Right atrium auricular region (tissue), 2 donors: ENCODE results near the gene PPP2R5C. TPM values are rescaled to one million over a fixed set of nuclear protein-coding genes. Genes with fewer than 3 reads are reported as not detected.
"Not testable (repeated sequence)": the region's sequence is repeated elsewhere in the genome, so short reads cannot be mapped to it uniquely, and the experiment has no call there.

ENCODE experiments used
- DNase-seq: peaks from one replicate; pipeline ENCODE4 v3.0.0-alpha.2; 2019; ENCODE audit warnings: low spot score
- H3K27ac ChIP-seq, 2 donors: fragments of 200-600 bp; sonication (generic); 1 replicate in 1 of 2; 2 replicates in 1 of 2; pipeline ENCODE4 v1.5.1; 2016 to 2019
- H3K27me3 ChIP-seq, 2 donors: fragments of 200-600 bp; sonication (generic); one replicate each; pipeline versions ENCODE4 v1.5.1 to v1.6.0; 2017 to 2019
- H3K36me3 ChIP-seq: fragments of 200-600 bp; sonication (generic); one replicate; pipeline ENCODE4 v1.5.1; 2016
- H3K4me1 ChIP-seq, 2 donors: fragments of 200-600 bp; sonication (generic); one replicate each; pipeline versions ENCODE4 v1.5.1 to v1.6.0; 2017 to 2019
- H3K4me3 ChIP-seq, 2 donors: fragments of 200-600 bp; sonication (generic); 1 replicate in 1 of 2; 2 replicates in 1 of 2; pipeline ENCODE4 v1.5.1; 2017 to 2019; ENCODE audit warnings: mild to moderate bottlenecking in 1 of 2, moderate library complexity in 1 of 2
- H3K9me3 ChIP-seq, 2 donors: fragments of 200-600 bp; sonication (generic); one replicate each; pipeline ENCODE4 v1.5.1; 2019
- total RNA-seq, 2 donors: library from RNA; depleted of rRNA; stranded (reverse); fragments of >200 nt; gene quantifications; one replicate each; pipeline ENCODE4 v1.1.0, GENCODE V29; 2016
- TF ChIP-seq, protein P1 (sequence below), 2 donors: fragments of 200-600 bp; sonication (generic); IDR thresholded peaks; one replicate each; pipeline ENCODE4 v1.5.1; 2019; ENCODE audit warnings: antibody characterized with exemption in 2 of 2

PPP2R5C gene
- total RNA-seq, 2 donors from 2014 or later = 82.2 to 82.9 TPM

DNA sequence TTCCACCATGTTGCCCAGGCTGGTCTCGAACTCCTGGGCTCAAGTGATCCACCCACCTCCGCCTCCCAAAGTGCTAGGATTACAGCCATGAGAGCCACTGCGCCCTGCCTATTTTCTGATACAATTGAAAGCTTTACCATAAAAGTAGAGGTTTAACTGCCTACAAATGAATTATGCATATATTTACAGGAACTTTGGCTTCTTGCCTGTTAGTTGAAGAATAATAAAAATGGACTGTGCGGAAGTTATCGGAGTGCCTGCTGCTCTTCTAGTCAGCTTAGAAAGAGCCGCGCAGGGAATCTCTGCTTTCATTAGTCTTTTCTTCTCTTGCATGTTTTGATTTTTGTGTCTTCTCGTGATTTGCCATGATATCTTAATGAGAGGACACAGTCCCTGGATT, 34.5 kb downstream of the PPP2R5C start:
- Histone ChIP-seq H3K27ac (no peak overlapping the region), H3K4me1 (peaks cover 0 to 8% of the 10 kb centered on the region in 2 donors), H3K9me3 (no peaks in the 10 kb centered on the region), H3K4me3 (no peak overlapping the region), H3K27me3 (no peaks in the 10 kb centered on the region), H3K36me3 (peaks cover 4% of the 10 kb centered on the region)
- TF ChIP-seq, protein P1, sequence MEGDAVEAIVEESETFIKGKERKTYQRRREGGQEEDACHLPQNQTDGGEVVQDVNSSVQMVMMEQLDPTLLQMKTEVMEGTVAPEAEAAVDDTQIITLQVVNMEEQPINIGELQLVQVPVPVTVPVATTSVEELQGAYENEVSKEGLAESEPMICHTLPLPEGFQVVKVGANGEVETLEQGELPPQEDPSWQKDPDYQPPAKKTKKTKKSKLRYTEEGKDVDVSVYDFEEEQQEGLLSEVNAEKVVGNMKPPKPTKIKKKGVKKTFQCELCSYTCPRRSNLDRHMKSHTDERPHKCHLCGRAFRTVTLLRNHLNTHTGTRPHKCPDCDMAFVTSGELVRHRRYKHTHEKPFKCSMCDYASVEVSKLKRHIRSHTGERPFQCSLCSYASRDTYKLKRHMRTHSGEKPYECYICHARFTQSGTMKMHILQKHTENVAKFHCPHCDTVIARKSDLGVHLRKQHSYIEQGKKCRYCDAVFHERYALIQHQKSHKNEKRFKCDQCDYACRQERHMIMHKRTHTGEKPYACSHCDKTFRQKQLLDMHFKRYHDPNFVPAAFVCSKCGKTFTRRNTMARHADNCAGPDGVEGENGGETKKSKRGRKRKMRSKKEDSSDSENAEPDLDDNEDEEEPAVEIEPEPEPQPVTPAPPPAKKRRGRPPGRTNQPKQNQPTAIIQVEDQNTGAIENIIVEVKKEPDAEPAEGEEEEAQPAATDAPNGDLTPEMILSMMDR (IDR thresholded peaks at IDR 0.05) = no peak
- DNase-seq = no peak

DNA sequence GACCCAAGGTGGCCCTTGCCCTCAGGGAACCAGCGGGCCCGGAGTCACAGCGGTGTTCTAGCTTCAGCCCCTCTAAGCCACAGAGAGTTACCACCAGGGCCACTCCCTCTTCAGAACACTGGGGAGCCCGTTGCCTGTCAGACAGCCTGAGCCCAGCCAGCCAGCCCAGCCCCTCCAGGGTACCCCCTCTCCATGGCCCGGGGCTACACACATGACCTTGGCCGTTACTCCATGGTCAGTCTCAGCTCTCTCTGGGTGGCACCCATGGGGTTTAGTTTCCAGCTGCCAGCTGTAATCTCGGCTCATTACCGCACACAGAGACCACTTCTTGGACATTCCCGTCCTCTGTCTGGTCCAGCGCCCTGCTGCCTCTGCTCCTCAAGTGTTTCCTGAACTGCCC, 35.0 kb downstream of the PPP2R5C start:
- Histone ChIP-seq H3K9me3 (no peaks in the 10 kb centered on the region), H3K4me1 (peaks cover 0 to 8% of the 10 kb centered on the region in 2 donors), H3K27me3 (no peaks in the 10 kb centered on the region), H3K36me3 (peaks cover 4% of the 10 kb centered on the region), H3K4me3 (no peak overlapping the region), H3K27ac (no peak overlapping the region)
- DNase-seq = no peak
- TF ChIP-seq, protein P1 (IDR thresholded peaks at IDR 0.05) = no peak

DNA sequence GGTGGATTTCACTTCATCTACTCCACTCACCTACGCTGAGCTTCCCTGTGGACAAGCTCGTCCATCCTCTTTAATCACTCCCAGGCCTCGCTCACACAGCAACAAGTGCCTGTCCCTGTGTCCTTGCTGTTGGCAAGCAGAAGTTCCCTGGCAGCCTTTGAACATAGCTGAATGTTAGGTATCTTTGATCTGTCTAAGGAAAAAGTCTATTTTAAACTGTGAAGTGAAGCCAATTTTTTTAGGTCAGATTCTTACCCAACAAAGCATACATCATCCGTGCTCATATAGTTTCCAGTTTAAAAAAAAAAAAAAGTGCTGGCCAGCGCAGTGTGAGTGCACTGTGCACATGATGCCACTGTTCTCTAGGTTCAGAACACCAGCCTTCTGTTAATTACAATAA, 36.3 kb downstream of the PPP2R5C start:
- no peaks in the 10 kb centered on the region for H3K27me3 ChIP-seq
- peaks cover 0 to 3% of the 10 kb centered on the region in 2 donors for H3K4me1 ChIP-seq
- peaks cover 4% of the 10 kb centered on the region for H3K36me3 ChIP-seq
- H3K9me3 ChIP-seq = no peaks in the 10 kb centered on the region
- TF ChIP-seq, protein P1 (IDR thresholded peaks at IDR 0.05) = no peak
- no peak for DNase-seq
- H3K4me3 ChIP-seq = no peak overlapping the region
- peak overlapping the region; percentile 6 to 37 for H3K27ac ChIP-seq

DNA sequence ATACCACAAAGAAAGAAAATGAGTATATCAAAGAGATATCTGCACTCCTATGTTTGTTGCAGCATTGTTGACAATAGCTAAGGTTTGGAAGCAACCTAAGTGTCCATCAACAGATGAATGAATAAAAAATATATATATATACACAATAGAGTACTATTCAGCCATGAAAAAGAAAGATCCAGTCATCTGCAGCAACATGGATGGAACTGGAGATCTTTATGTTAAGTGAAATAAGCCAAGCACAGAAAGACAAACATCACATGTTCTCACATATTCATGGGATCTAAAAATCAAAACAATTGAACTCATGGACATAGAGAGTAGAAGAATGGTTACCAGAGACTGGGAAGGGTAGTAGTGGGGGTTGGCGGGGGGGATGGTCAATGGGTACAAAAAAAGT, 42.9 kb downstream of the PPP2R5C start:
- H3K4me1 ChIP-seq, H3K27me3 ChIP-seq, H3K27ac ChIP-seq, H3K36me3 ChIP-seq, H3K4me3 ChIP-seq, DNase-seq, H3K9me3 ChIP-seq: not testable (repeated sequence)

DNA sequence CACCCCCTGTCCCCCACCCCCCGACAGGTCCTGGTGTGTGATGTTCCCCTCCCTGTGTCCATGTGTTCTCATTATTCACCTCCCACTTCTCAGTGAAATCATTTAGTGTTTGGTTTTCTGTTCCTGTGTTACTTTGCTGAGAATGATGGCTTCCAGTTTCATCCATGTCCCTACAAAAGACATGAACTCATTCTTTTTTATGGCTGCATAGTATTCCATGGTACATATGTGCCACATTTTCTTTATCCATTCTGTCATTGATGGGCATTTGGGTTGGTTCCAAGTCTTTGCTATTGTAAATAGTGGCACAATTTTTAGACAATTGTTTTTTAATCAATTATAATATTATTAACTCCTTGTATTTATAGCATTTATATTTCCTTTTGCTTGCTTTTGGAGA, 44.7 kb downstream of the PPP2R5C start:
- H3K36me3 ChIP-seq, DNase-seq: not testable (repeated sequence)

DNA sequence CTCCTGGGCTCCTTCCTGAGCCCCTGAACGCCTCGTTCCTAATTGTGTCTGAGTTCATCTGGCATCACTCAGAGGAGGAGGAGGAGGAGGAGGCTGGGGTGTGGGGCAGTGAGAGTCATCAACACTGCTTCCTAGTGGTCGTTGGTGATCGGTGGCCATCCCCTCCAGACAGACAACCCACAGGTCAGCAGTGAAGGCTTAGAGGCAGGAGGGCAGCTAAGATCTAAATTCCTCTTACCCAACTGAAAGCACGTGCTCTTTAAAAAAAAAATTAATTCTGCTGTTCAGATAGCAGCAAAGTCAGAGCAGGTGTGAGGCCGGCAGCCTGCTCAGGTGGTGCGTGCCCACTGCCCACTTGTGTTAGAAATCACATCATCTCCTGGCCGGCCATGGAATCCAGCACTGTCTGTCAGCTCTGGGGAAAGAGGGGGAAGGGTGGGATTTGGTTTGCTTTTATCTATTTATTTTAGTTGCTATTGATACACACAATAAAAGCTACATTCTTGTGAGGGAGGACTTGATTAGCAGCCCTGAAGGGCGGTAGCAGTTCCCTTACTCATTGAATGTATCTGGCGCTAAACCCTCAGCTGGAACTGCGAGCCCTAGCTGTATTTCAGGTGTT, 46.6 kb downstream of the PPP2R5C start:
- Histone ChIP-seq H3K9me3 (no peaks in the 10 kb centered on the region), H3K4me3 (no peak overlapping the region), H3K27me3 (no peaks in the 10 kb centered on the region), H3K27ac (no peak overlapping the region), H3K36me3 (no peaks in the 10 kb centered on the region), H3K4me1 (peaks cover 0 to 27% of the 10 kb centered on the region in 2 donors)
- no peak for DNase-seq
- TF ChIP-seq, protein P1 (IDR thresholded peaks at IDR 0.05) = no peak

More for the DNA sequence above, 44.7 kb downstream of the PPP2R5C start:
- not testable (repeated sequence) for H3K27ac ChIP-seq, H3K27me3 ChIP-seq, H3K4me3 ChIP-seq, H3K4me1 ChIP-seq, H3K9me3 ChIP-seq
